H1 (cell line): ENCODE results near the gene TBC1D22A. TPM values are rescaled to one million over a fixed set of nuclear protein-coding genes. Genes with fewer than 3 reads are reported as not detected.

Source experiments
- CTCF ChIA-PET: fragments of 300-600 bp; sonication (Branson Sonifier 250); formaldehyde crosslinking; loops from one replicate; lab custom pipeline; 2021; ENCODE audit not compliant: partially characterized antibody; lab: Charles Lee
- POLR2A ChIA-PET: fragments of 300-600 bp; sonication (Branson Sonifier 250); formaldehyde crosslinking; loops from one replicate; lab custom pipeline; 2021; ENCODE audit warnings: inconsistent platforms; ENCODE audit not compliant: partially characterized antibody; lab: Charles Lee
- DNase-seq, 2 experiments: peaks; one replicate each; pipeline versions ENCODE4 v3.0.0 to v3.0.0-alpha.2; 2010 to 2022; ENCODE audit warnings: low spot score in 2 of 2, low read depth in 1 of 2, mixed read lengths in 1 of 2
- FAIRE-seq: peaks from 2 replicates; lab custom pipeline; 2011; peaks lifted over from hg19 to GRCh38; lab: Jason Lieb, UNC
- H2AFZ ChIP-seq: 2 replicates; pipeline ENCODE4 v1.8.1; 2012; ENCODE audit warnings: low read length, inconsistent platforms
- H2AK5ac ChIP-seq: 2 replicates; pipeline ENCODE4 v1.6.1; 2013; ENCODE audit warnings: low read depth, low read length
- H2BK120ac ChIP-seq: replicated peaks from 2 replicates; pipeline ENCODE3; 2013; ENCODE audit warnings: low read depth, low read length, inconsistent platforms
- H2BK12ac ChIP-seq: 2 replicates; pipeline ENCODE4 v1.6.1; 2013; ENCODE audit warnings: low read depth, low read length
- H2BK15ac ChIP-seq: 2 replicates; pipeline ENCODE4 v1.6.1; 2013; ENCODE audit warnings: low read length
- H2BK20ac ChIP-seq: 2 replicates; pipeline ENCODE4 v1.6.1; 2013; ENCODE audit warnings: low read length
- H2BK5ac ChIP-seq: 2 replicates; pipeline ENCODE4 v1.6.1; 2013; ENCODE audit warnings: low read depth, low read length
- H3K14ac ChIP-seq: 2 replicates; pipeline ENCODE4 v1.6.1; 2013; ENCODE audit warnings: inconsistent platforms; ENCODE audit not compliant: insufficient read length
- H3K18ac ChIP-seq: 2 replicates; pipeline ENCODE4 v1.6.1; 2013; ENCODE audit warnings: low read length; ENCODE audit errors: extremely low read depth
- H3K23ac ChIP-seq: 2 replicates; pipeline ENCODE4 v1.6.1; 2013; ENCODE audit warnings: inconsistent platforms; ENCODE audit not compliant: insufficient read length
- H3K23me2 ChIP-seq: 2 replicates; pipeline ENCODE4 v1.6.1; 2013; ENCODE audit warnings: low read depth, low read length
- H3K27ac ChIP-seq: 2 replicates; pipeline ENCODE4 v1.6.1; 2011; ENCODE audit warnings: low read depth, low read length, inconsistent platforms
- H3K27me3 ChIP-seq, 4 experiments: replicated peaks in 1 of 4; 1 replicate in 1 of 4; 2 replicates in 3 of 4; pipeline versions ENCODE4 v1.6.1 to v1.8.1; 2011 to 2013; ENCODE audit warnings: low read length in 3 of 4, mild to moderate bottlenecking in 3 of 4, inconsistent platforms in 2 of 4, mixed read lengths in 2 of 4, moderate library complexity in 1 of 4; ENCODE audit not compliant: control insufficient read depth in 3 of 4, insufficient read depth in 3 of 4; ENCODE audit errors: extremely low read depth in 1 of 4
- H3K36me3 ChIP-seq, 4 experiments: 2 replicates each; pipeline versions ENCODE4 v1.6.1 to v1.8.1; 2011 to 2013; ENCODE audit warnings: mild to moderate bottlenecking in 4 of 4, low read length in 3 of 4, moderate library complexity in 2 of 4, control low read depth in 1 of 4, inconsistent platforms in 1 of 4; ENCODE audit not compliant: insufficient read depth in 4 of 4, control insufficient read depth in 2 of 4
- H3K4ac ChIP-seq: replicated peaks from 2 replicates; pipeline ENCODE3; 2013; ENCODE audit warnings: low read length, low read depth, mixed read lengths, inconsistent platforms; ENCODE audit not compliant: insufficient read length
- H3K4me1 ChIP-seq, 4 experiments: replicated peaks in 1 of 4; 1 replicate in 1 of 4; 2 replicates in 3 of 4; pipeline versions ENCODE4 v1.6.1 to v1.8.1; 2011 to 2013; ENCODE audit warnings: low read length in 3 of 4, inconsistent platforms in 2 of 4, mixed read lengths in 1 of 4; ENCODE audit not compliant: insufficient read depth in 4 of 4, control insufficient read depth in 3 of 4
- H3K4me2 ChIP-seq, 2 experiments: 2 replicates each; pipeline versions ENCODE4 v1.6.1 to v1.8.1; 2011 to 2013; ENCODE audit warnings: low read depth in 2 of 2, low read length in 2 of 2, control low read depth in 1 of 2, inconsistent platforms in 1 of 2, mild to moderate bottlenecking in 1 of 2; ENCODE audit not compliant: insufficient read depth in 1 of 2
- H3K4me3 ChIP-seq, 4 experiments: fragments of 200-600, 300-600 bp in 1 of 4; sonication (generic), shearing (Covaris generic), sonication (Bioruptor Twin) in 1 of 4; 2 replicates each; pipeline versions ENCODE4 v1.5.1 to v1.8.1; 2011 to 2016; ENCODE audit warnings: low read length in 4 of 4, low read depth in 3 of 4, control low read depth in 2 of 4, inconsistent platforms in 2 of 4, mild to moderate bottlenecking in 2 of 4, mixed read lengths in 1 of 4, moderate library complexity in 1 of 4; ENCODE audit not compliant: insufficient read depth in 2 of 4; ENCODE audit errors: extremely low read depth in 1 of 4
- H3K56ac ChIP-seq: replicated peaks from 2 replicates; pipeline ENCODE3; 2013; ENCODE audit warnings: low read depth, mild to moderate bottlenecking, mixed read lengths, low read length, inconsistent platforms; ENCODE audit not compliant: insufficient read length
- H3K79me1 ChIP-seq: 2 replicates; pipeline ENCODE4 v1.6.1; 2013; ENCODE audit warnings: low read depth, low read length, control low read depth
- H3K79me2 ChIP-seq, 2 experiments: 2 replicates each; pipeline versions ENCODE4 v1.6.1 to v1.8.1; 2012 to 2013; ENCODE audit warnings: low read length in 2 of 2, mild to moderate bottlenecking in 2 of 2, inconsistent platforms in 1 of 2; ENCODE audit not compliant: insufficient read depth in 2 of 2, control insufficient read depth in 1 of 2
- H3K9ac ChIP-seq, 4 experiments: replicated peaks in 1 of 4; 1 replicate in 1 of 4; 2 replicates in 3 of 4; pipeline versions ENCODE4 v1.6.1 to v1.8.1; 2011 to 2013; ENCODE audit warnings: low read depth in 3 of 4, low read length in 3 of 4, control low read depth in 2 of 4, mild to moderate bottlenecking in 2 of 4, moderate library complexity in 2 of 4, inconsistent platforms in 1 of 4; ENCODE audit errors: extremely low read depth in 1 of 4
- H3K9me3 ChIP-seq, 2 experiments: 2 replicates each; pipeline versions ENCODE4 v1.6.1 to v1.8.1; 2012 to 2013; ENCODE audit warnings: mild to moderate bottlenecking in 2 of 2, moderate library complexity in 2 of 2, control low read depth in 1 of 2, inconsistent platforms in 1 of 2, low read depth in 1 of 2, low read length in 1 of 2, mixed read lengths in 1 of 2; ENCODE audit not compliant: insufficient read depth in 2 of 2
- H4K20me1 ChIP-seq, 2 experiments: replicated peaks in 1 of 2; 2 replicates each; pipeline versions ENCODE3 to v1.8.1; 2011 to 2013; ENCODE audit warnings: inconsistent platforms in 2 of 2, low read length in 2 of 2, mild to moderate bottlenecking in 1 of 2; ENCODE audit not compliant: insufficient read depth in 2 of 2, control insufficient read depth in 1 of 2
- H4K5ac ChIP-seq: 2 replicates; pipeline ENCODE4 v1.6.1; 2013; ENCODE audit warnings: low read length, low read depth, mixed read lengths, inconsistent platforms; ENCODE audit not compliant: insufficient read length
- H4K8ac ChIP-seq: 2 replicates; pipeline ENCODE4 v1.8.0; 2013; ENCODE audit warnings: mild to moderate bottlenecking, moderate library complexity, low read length, inconsistent platforms; ENCODE audit not compliant: insufficient read depth; ENCODE audit errors: extremely low read depth
- H4K91ac ChIP-seq: replicated peaks from 2 replicates; pipeline ENCODE3; 2013; ENCODE audit warnings: low read length, mixed read lengths, inconsistent platforms; ENCODE audit not compliant: insufficient read length
- RXRA ChIP-seq: IDR thresholded peaks from 2 replicates; pipeline ENCODE4 v1.6.1; 2011; ENCODE audit warnings: low read depth, mild to moderate bottlenecking, low read length, moderate library complexity; ENCODE audit not compliant: insufficient read depth
- WGBS, 2 experiments: shearing (Covaris generic) in 1 of 2; methylation state at CpG; one replicate each; pipeline versions ENCODE4 v1.1.6 to v1.1.7; 2013 to 2015; ENCODE audit warnings: low lambda C conversion rate in 2 of 2, mixed read lengths in 2 of 2, inconsistent platforms in 1 of 2, low coverage in 1 of 2, missing lambda C conversion rate in 1 of 2; ENCODE audit not compliant: insufficient replicate concordance in 2 of 2, insufficient coverage in 1 of 2, insufficient read length in 1 of 2; ENCODE audit errors: extremely low coverage in 1 of 2, missing lambda C conversion rate in 1 of 2; 5-methylcytosine and 5-hydroxymethylcytosine counted together
- polyA plus RNA-seq, 7 experiments: library from polyadenylated mRNA; depleted of rRNA in 3 of 7; stranded (reverse) in 5 of 7; unstranded in 2 of 7; fragments of >200 nt in 5 of 7; fragments of 200-250 nt in 2 of 7; gene quantifications; 1 replicate in 5 of 7; 2 replicates in 1 of 7; 4 replicates in 1 of 7; pipeline versions ENCODE4 v1.2.1 to v1.2.3, GENCODE V29; 2011 to 2013; ENCODE audit warnings: missing spikeins in 2 of 7, mixed read lengths in 2 of 7
- total RNA-seq: library from RNA; stranded (reverse); fragmentation: NEBNext Ultra II Directional; extraction: Animal tissue kit (Norgen Biotek cat#: 25700); gene quantifications from 2 replicates; pipeline ENCODE4 v1.2.1, GENCODE V29; 2021

Gene TBC1D22A
- total and polyA plus RNA-seq, 2 of the 8 experiments (the other 6 are each of a cell fraction or from before 2014, with no cell fraction given), result 11.9 to 18.4 TPM

GRCh38 chr22:47064016-47064415 lies 301.6 kb downstream of the TBC1D22A start:
- no peak overlapping the region for H3K56ac ChIP-seq
- 86% methylated on average over 19 of the region's 19 CpGs; no CpG with 5 or more reads in 1 of the 2 experiments for WGBS, 2 experiments
- TF ChIP-seq RXRA, result no peak
- no peak overlapping the region for H2BK120ac ChIP-seq
- no peaks in the 10 kb centered on the region for H3K79me2 ChIP-seq
- no peak overlapping the region for H3K4me3 ChIP-seq
- no peak overlapping the region for H3K4me2 ChIP-seq
- no peaks in the 10 kb centered on the region for H3K27me3 ChIP-seq
- H4K20me1 ChIP-seq, result peaks cover 0 to 3% of the 10 kb centered on the region in 2 experiments
- no peaks in the 10 kb centered on the region for H3K4me1 ChIP-seq
- no peaks in the 10 kb centered on the region for H3K9me3 ChIP-seq
- no peak overlapping the region for H2BK12ac ChIP-seq
- no peak overlapping the region for H3K9ac ChIP-seq
- H4K5ac ChIP-seq, result no peak overlapping the region
- no peak overlapping the region for H3K18ac ChIP-seq
- ChIA-PET CTCF (interaction anchor here (0.6 to 0.7 kb wide), 2 partner anchors 16 to 130 kb away, joined by 3 read pairs; no protein-coding TSS in a partner anchor), POLR2A (no interaction called here)
- no peak overlapping the region for H3K23ac ChIP-seq
- H3K79me1 ChIP-seq, result peaks cover 5% of the 10 kb centered on the region; the same call in 1 of the 2 replicates
- H4K8ac ChIP-seq, result 0 out of 2 replicates have a peak overlapping the region, but pooled peaks have one; percentile 6
- H4K91ac ChIP-seq, result no peak overlapping the region
- FAIRE-seq (no peak), DNase-seq (no peak)
- H2BK20ac ChIP-seq, result no peak overlapping the region
- no peak overlapping the region for H3K27ac ChIP-seq
- no peaks in the 10 kb centered on the region for H3K23me2 ChIP-seq
- no peak overlapping the region for H2AK5ac ChIP-seq
- H3K36me3 ChIP-seq, result no peaks in the 10 kb centered on the region; a peak in 1 of 8 replicates
- H3K14ac ChIP-seq, result no peak overlapping the region
- H2AFZ ChIP-seq, result no peak overlapping the region
- no peak overlapping the region; the same call in 1 of the 2 replicates for H2BK5ac ChIP-seq
- H3K4ac ChIP-seq, result no peak overlapping the region
- H2BK15ac ChIP-seq, result no peak overlapping the region
